ENCODE data around the gene CFAP61.
"Not testable (repeated sequence)": the region's sequence is repeated elsewhere in the genome, so short reads cannot be mapped to it uniquely, and the experiment has no call there.

Gene CFAP61

GRCh38 chr20:20212675-20213096 is 160.4 kb downstream of the CFAP61 start:
- peak; percentile 24 for DNase-seq

- DNase-seq = peak; percentile 86
Measured at GRCh38 chr20:20213526-20214121, 161.3 kb downstream of the CFAP61 start.

GRCh38 chr20:20214757-20215275 is 162.5 kb downstream of the CFAP61 start:
- peak; percentile 26 for DNase-seq

GRCh38 chr20:20215976-20216727 is 163.8 kb downstream of the CFAP61 start:
- peak; percentile 87 for DNase-seq

- no peak for DNase-seq
Measured at GRCh38 chr20:20216941-20217340, 164.6 kb downstream of the CFAP61 start.

GRCh38 chr20:20217621-20218020 is 165.3 kb downstream of the CFAP61 start:
- DNase-seq = no peak

- DNase-seq = not testable (repeated sequence)
Measured at GRCh38 chr20:20218106-20218505, 165.8 kb downstream of the CFAP61 start.

GRCh38 chr20:20219016-20219415 is 166.7 kb downstream of the CFAP61 start:
- DNase-seq = no peak

GRCh38 chr20:20220134-20220533 is 167.8 kb downstream of the CFAP61 start:
- DNase-seq = no peak

GRCh38 chr20:20223981-20224380 is 171.6 kb downstream of the CFAP61 start:
- no peak for DNase-seq

GRCh38 chr20:20224806-20225205 is 172.5 kb downstream of the CFAP61 start:
- DNase-seq = no peak

- no peak for DNase-seq
Measured at GRCh38 chr20:20225325-20226043, 173.2 kb downstream of the CFAP61 start.

- no peak for DNase-seq
Measured at GRCh38 chr20:20226554-20226953, 174.2 kb downstream of the CFAP61 start.

GRCh38 chr20:20227013-20227571 is 174.8 kb downstream of the CFAP61 start:
- no peak for DNase-seq

GRCh38 chr20:20228351-20228750 is 176.0 kb downstream of the CFAP61 start:
- no peak for DNase-seq

GRCh38 chr20:20229595-20229994 is 177.3 kb downstream of the CFAP61 start:
- no peak for DNase-seq

- no peak for DNase-seq
Measured at GRCh38 chr20:20230741-20231140, 178.4 kb downstream of the CFAP61 start.

- no peak for DNase-seq
Measured at GRCh38 chr20:20231528-20232298, 179.4 kb downstream of the CFAP61 start.

GRCh38 chr20:20233041-20233514 is 180.7 kb downstream of the CFAP61 start:
- DNase-seq = peak; percentile 41

- DNase-seq = no peak
Measured at GRCh38 chr20:20235681-20236080, 183.3 kb downstream of the CFAP61 start.

GRCh38 chr20:20237093-20237959 is 185.0 kb downstream of the CFAP61 start:
- DNase-seq = no peak
